HG02981 (cell line): Measurements from ENCODE around the gene TRHDE.

Experiments
- ATAC-seq: cut with Tn5 transposase; IDR thresholded peaks from one replicate; pipeline ENCODE4 v1.9.1; 2021; ENCODE audit warnings: mild to moderate bottlenecking, moderate library complexity; ENCODE audit not compliant: unreplicated experiment

Gene TRHDE

DNA sequence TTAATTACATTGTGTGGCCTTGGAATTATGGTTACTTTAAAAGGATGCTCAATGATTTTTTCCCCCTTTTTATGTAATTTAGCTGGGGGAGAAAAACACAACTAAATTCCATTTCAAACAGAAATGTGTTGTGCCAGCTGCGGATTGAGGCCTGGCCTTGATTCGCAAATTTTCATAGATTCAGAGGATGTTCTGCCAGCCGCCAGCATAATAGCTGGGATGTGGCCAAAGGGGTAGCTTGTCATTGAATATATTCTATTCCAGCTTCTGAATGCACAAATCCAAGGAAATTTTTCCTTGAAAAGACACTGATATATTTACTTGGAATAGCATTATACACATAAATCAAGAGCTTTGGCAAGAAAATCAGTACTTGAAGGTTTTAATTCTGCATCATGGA is 43.7 kb downstream of the TRHDE start:
- ATAC-seq: no peak

DNA sequence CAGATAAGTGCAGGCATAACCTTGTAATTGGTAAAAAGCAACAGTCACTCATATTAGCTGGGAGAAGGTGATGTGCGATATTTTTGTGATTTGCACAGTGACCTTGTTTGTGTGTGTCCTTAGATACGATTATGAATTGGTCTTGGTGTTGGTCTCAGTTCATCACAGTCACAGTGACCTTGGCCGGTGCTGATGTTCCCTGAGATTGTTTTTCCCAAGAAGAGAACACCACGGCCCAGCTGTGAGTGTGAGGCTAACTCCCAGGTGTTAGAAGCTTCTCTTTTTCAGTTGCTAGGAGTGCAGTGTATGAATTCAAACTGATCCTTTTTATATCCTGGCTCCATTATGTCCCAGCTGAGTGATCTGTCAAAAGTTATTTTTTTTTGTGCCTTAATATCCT is 46.2 kb downstream of the TRHDE start:
- ATAC-seq: no peak

DNA sequence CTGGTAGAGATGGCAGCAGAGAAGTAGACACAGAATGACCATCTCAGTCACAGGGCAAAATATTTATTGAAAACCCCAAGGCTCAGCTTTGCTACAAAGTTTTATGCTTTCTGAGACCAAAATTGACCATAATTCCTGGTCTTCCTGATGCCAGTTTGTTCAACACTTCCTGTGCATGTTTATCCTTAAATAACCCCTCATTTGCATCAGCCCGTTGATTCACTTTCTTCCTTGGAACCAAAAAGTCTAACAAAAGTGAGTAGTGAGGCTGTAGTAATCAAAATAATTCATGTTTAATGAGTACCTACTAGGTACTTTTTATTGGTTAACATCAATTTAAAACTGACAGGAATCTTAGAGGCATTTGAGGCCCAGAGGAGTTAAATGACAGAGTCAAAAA is 51.7 kb downstream of the TRHDE start:
- ATAC-seq: no peak

DNA sequence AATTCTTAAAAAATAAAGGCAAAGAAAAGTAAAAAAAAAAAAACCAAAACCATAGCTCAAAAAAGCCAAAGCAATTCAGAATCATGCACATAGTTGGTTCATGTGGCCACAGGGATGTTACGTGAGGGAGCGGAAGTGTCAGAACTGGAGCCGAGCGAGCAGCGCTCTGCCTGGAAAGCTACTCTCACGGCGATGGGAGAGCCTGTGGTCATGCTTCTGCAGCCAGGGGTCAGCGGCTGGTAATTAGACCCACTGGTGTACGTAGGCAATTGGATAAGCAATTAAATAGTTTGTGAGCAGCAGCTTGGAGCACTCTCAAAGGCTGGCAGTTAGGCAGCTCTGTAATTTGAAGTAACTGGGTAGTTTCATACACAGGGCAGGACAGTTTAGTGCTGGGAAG is 58.1 kb downstream of the TRHDE start:
- ATAC-seq: no peak

DNA sequence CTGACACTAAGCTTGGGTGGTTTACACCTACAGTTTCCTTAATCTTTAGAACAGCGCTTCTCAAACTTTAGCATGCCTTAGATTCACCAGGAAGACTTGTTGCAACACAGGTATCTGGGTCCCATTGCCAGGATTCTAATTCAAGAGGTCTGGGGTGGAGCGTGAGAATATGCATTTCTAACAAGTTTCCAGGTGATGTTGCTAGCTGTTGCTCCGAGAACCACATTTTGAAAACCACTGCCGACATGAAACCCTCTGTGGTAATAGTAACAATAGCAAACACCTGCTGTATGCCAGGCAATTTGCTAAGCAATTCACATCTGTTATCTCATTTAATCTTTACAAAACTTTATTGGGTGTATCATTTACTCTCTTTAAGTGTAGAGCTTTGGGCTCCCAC is 58.6 kb downstream of the TRHDE start:
- ATAC-seq: no peak

DNA sequence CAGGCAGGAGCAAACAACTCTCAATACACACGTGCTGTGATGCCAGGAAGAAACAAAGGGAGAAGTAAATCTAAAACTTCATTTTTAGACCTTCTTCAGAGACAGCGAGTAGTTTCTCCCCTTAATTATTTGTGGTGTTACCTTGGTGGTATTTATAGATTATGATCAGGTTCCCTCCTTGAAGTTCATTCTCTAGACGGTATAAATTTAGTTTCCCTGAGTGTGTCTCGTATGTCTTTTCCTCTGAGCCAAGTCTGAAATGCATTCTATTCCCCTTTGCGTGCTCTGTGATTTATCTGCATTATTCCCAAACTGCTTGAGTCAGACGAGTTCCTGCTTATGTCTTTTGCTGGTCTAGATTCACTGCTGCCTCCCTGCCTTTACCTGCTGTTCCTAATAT is 65.2 kb downstream of the TRHDE start:
- ATAC-seq: no peak

DNA sequence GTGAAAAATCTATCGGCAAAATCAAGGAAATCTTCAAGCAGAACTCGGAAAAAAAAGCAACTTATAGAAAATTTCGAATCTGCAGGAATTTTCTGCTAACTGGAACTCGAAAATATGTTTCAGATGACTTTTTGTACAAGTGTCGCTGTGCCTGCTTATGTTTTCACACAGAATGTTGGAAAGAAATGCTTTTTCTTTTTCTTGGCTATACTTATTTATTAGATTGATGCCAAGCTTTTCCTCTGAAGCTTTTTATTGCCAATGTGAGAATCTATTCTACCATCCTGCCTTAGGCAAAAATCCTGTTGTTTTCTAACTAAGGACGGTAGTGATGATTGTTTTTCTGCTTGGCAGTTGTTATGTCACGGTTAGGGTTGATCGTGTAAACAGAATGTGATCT is 65.8 kb downstream of the TRHDE start:
- no peak for ATAC-seq

DNA sequence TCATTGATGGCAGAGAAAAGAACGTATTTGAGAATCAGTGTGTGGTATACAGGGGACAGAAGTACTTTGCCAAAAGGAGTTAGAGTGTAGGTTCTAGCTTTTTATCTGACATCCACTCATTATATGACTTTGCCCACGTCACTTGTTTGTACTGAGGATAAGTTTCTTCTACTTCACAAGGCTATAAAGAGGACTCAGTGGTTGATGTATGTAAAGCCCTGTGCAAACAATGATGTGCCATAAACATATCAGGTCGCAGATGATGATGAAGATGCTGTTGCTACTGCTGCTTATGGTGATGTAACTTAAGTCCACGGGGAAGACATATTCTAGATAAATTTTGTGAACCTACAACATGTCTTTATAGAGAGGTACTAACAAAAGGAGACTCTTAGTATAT is 66.3 kb downstream of the TRHDE start:
- ATAC-seq: no peak

DNA sequence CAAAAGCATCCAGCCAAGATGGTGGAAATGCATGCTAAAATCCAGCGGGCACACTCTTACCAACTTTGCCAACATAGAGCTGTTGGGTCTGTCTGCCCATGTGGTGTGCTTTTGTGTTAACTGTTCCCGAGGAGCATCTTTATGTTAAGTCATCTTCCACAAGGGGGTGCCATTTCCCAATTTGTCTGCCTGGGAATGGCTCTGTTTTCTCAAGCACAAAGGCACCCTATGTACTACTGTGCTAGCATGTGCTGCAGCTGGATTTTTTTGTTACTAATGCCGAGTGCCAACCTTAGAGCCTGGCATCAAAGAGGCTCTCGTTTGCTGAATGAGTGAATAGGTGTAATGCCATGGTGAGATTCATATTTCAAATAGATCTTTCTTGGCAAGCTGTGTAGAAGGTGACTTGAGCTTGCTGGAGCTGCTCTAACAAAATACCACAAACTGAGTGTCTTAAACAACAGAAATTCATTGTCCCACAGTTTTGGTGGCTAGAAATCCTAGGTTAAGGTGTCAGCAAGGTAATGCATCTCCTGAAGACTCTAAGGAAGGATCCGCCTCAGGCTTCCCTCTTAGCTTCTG is 74.3 kb downstream of the TRHDE start:
- peak; percentile 90 for ATAC-seq

DNA sequence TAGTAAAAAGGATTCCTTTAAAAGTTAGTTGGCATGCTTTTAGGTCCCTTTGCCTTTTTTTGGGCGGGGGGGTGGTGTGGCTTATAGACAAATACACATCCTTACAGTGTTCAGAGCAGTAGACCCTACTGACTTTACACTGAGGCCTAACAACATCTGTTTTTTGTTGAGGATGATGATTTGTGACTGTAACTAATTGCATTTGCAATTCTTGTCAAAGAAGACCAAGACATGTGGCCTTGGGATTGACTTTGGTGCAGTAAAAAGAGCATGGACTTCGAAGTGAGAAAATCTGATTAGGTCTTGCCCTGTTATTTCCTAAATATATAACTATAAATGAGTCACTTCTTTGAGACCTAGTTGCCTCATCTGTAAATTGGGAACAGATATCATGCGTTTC is 77.3 kb downstream of the TRHDE start:
- no peak for ATAC-seq

DNA sequence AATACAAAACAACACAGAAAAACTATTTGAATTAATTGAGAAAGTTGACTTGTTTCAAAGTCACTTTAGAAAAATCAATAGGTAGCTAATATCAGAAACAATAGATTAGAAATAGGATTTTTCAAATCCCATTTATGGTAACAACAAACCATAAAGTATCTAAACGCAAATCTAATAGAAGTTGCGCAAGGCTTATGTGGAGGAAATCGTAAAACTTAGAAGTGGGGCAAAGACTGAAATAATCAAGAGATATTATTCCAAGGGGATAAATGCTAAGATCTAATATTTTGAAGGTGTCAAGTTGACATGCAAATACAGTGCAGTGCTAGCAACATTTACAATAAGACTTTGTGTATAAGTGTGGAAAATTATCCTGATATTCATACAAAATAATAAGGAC is 87.2 kb downstream of the TRHDE start:
- no peak for ATAC-seq

DNA sequence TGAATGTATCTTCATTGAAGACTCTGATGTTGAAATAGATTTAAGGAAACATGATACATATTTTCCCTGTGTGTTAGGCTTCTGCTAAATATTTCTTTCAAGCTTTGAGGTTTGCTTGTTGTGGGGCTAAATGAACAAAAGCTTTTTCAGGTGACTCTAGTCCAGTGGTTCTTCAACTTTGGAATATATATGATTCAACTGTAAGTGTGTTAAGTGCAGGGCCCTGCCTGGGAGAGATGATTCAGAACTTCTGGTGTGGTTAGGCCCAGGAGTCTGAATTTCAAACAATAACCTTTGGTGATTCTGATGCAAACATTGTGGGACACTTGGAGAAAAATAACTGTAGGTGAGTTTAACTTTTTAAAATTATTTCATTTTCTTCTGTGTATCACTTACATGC is 93.0 kb downstream of the TRHDE start:
- no peak for ATAC-seq

DNA sequence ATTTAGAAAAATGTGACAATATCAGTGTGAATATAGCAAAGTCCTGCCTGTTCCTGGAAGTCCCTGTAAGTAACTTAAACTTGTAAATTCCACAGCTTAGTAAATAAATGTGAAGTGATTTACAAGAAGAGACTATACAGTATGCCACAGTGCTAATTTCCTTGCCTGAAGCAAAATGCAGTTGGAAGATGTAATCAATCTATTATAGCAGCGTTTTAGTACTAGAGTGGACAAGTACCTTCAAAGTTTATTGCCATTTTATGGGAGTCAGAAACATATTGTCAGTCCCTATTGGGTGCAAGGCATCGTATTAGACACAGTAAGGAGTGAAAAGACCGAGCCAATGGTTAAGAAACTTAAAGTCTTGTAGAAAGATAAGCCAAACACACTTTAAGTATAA is 94.1 kb downstream of the TRHDE start:
- no peak for ATAC-seq

DNA sequence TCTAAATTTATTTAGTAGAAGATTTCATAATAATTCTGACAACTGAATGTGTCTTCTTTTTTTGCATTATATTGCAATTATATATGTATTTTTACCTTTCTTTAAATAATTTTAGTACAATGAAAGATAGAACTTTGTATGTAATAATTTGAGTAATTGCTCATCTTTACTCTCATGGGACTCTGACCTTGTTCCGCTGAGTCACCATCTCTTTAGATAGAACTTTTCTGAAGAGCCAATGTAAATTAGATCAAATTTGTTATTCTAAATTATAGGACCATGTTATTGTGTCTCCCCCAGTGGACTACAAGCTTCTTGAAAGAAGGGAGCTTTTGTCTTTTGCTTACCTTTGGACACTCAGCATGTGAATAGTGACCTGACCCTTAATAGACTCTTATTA is 96.1 kb downstream of the TRHDE start:
- ATAC-seq: no peak

DNA sequence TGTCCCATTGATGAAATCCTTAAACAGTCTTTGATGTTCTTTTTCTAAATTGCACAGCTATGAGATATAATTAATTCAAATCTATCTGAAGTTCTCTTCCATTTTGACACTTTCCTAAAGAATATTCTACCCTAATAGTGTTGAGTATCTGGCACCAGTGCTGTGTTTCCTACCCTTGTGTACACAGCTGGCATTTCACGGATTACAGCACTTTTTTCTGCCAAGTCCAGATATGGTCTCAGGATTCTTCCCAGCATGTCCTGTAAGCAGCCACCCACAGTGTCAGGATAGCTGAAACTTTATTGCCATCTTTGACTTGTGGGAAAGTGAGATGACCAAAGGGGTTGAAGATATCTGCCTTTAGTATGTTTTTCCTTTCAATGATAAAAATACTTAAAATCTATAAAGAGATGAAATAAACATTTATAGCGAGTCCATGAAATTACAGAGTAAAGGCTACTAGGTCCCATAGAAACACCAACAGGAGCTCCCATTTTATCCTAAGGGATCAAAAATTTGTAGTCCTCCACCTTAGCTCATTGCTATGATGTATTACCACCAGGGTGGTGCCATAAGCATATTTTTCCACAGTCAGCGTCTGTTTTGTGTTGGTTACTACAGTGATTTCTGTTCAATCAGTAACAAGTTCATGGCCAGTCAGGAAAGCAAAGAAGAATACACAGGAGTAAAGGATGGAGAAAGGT is 96.7 kb downstream of the TRHDE start:
- ATAC-seq: no peak

DNA sequence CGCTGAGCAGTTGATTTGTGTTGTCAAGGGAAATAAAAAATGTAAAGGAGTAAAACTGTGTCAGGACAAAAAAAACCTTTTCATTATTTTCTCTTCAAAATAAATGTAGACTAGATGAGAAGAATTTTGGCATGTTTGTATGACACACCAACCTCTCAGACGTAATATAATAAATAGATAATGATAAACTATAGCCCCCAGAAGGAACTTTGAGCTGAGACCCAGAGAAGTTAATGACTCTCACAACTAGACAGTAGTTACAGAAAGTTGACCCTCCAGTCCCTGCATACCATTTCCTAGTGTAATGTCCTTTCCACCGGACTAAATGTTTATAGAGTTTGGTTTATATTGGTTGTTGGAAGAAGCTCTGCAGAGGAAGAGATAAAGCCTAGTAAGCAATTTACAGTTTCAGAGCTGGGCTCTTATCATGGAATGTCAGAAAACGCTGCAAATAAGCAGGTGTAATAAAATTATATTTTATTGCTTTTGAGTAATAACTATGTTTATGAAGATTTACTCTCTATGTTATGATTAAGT is 97.3 kb downstream of the TRHDE start:
- no peak for ATAC-seq

DNA sequence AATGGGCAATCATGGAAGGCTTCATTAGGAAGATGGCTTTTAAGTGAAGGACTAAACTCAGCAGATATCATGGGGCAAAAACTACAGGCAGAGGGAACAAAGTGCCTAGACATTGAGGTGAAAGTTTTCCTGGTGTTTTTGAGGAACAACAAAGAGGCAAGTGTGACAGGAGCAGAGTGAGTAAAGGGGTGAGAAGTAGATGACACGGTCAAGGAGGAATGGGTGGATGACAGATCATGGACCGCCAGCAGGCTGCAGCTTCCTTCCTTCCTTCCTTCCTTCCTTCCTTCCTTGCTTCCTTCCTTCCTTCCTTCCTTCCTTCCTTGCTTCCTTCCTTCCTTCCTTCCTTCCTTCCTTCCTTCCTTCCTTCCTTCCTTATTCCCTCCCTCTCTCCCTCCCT is 108.3 kb downstream of the TRHDE start:
- no peak for ATAC-seq

DNA sequence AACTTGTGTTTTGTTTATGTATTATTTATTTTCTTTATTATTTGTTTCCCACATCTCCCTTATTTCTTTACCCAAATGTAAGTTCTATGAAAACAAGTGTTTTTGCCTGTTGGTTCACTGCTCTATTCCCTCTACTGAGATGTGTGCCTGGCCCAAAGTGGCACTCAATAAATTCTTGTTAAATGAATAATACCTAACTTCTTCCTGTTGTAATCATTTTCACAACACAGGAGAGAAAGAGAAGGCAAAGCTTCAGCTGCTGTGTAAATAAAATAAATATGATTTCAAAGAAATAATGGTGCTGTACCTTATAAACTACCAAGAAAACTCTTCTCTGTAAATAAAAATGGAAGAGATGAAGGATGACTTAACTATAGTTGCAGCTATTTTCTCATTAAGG is 116.2 kb downstream of the TRHDE start:
- no peak for ATAC-seq

DNA sequence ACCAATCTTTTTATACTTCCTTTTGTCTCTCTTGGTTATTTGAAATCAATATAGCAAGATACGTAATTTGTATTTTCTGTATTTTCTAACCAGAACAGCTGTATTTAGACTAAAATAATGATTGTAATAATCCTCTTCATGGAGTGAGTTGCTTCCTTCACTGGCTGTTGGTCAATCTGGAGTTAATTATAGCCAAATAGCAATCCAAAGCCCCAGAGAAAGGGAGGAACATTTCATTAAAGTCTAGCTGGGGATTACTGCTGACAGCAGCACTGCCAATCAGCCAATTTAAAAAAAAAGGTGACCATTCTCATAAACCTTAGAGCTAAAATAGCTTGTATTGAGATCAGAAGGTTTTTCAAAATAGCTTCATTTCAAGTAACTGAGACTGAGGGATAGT is 118.0 kb downstream of the TRHDE start:
- ATAC-seq: no peak

DNA sequence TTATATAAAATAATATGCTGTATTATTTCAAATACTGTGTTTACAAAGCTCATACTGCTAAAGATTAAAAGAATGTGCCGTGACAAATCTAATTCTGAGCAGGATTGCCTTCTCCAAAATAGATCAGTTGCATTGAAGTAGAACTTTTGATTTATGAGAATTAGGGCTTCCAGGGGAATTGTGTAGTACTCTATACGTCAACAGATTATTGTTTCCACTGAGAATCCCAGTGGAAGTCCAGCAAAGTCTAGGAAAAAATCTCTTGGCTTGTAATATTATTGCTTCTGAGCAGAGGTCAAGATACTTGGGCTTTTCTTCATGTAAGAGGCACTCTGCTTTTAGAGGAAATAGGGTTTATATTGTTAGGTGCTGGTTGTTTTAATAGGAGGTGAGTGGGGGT is 133.9 kb downstream of the TRHDE start:
- ATAC-seq: no peak

DNA sequence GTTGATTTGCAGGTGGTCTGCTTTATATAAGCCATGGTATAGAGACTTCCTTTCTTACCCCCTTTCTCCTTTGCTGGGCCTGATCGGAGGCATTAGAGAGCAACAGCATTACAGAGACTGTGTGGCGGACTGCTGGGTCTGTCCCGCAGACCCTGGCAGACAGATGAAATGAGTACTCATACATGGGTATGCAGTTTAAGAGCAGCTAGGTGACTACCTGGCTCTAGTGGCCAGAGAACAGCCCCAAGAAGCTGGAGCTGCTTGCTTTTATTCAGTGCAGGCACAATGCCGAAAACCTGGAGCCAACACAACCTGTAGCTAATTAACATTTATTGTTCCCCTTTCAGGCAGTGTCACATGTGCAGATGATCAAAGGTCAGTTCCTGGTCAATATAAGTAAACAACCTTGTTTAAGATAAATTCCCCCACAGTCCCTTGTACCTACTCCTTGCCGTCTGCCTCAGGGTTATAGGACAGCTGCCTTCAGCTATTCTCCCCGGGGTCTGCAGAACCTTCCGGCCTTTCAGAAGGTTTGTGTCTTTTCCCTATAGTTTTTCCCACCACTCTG is 160.0 kb downstream of the TRHDE start:
- no peak for ATAC-seq

DNA sequence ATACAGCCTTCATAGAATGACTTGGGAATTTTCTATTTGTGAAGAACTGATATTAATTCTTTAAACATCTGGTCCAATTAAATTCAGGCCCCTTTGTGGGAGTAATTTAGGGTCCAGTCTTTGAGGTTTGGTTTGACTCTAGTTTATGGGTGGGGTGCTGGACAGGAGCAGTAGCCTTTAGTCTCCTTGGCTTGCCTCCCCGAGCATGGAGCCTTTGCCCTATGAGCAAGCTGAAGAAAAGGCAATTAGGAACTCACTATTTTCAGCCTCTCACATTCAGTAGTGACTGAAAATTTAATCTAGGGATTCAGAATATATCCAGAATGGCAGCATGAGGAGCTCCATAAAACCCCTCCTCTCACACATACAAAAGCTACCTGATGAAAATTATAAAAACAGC is 161.1 kb downstream of the TRHDE start:
- no peak for ATAC-seq

DNA sequence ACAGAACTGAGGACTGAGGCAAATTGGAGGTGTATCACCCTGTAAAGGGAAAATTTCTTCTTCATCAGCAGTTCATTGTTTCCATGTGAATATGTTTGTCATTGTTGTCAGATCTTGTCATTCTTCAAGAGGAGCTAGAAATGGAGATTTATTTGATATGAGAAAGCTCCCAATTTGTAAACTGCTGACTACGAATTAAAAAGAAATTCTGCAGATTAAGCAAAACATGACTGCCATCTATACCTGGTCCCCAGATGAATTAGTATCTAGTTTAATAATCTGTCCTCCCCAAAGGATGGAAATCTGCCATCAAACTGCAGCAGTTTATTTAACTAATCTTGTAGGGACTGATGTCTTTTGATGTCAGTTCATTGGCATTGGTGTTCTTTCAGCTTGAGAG is 162.8 kb downstream of the TRHDE start:
- ATAC-seq: no peak
